ENCODE data around the gene MYRF. TPM values are rescaled to one million over a fixed set of nuclear protein-coding genes. Genes with fewer than 3 reads are reported as not detected.
A peak's percentile ranks its signal among the peaks of the same experiment; 100 is the strongest.

Gene MYRF
- total and polyA plus RNA-seq, 2 of the 13 experiments (the other 11 are each of a cell fraction or from before 2014, with no cell fraction given): 10.2 to 25.9 TPM

DNA sequence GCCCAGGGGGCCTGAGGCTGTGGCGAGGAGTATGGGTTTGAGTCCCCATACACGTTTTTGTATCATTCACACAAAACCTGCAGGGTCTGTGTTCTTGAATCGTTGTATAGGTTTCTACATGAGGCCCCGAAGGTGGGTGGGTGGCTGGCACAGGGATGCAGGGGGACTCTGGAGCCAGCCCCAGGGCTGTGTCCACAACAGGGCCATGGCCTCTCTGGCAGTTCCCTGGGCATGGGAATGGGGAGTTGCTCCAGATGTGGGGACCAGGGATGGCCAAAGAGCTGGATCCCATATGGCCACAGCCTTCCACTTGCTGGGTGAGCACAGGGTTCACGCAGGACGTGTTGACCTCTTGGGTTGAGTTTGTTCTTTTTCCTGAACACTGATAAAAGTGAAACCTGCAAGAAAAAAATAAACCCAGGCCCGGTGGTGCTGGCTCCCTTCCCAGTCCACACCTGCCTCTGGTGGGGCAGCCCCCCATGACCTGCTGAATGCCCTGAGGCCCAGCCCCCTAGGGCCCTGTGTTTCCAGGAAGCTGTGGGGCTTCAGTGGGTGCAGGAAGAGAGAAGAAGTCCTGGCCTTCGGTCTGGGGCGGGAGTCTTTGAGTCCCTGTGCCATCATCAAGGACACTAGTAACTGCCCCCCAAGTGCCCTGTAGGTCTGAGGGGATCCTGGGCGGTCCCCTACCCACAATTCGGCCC lies 16.1 kb downstream of the MYRF start (continued):
- TF ChIP-seq, protein P1, sequence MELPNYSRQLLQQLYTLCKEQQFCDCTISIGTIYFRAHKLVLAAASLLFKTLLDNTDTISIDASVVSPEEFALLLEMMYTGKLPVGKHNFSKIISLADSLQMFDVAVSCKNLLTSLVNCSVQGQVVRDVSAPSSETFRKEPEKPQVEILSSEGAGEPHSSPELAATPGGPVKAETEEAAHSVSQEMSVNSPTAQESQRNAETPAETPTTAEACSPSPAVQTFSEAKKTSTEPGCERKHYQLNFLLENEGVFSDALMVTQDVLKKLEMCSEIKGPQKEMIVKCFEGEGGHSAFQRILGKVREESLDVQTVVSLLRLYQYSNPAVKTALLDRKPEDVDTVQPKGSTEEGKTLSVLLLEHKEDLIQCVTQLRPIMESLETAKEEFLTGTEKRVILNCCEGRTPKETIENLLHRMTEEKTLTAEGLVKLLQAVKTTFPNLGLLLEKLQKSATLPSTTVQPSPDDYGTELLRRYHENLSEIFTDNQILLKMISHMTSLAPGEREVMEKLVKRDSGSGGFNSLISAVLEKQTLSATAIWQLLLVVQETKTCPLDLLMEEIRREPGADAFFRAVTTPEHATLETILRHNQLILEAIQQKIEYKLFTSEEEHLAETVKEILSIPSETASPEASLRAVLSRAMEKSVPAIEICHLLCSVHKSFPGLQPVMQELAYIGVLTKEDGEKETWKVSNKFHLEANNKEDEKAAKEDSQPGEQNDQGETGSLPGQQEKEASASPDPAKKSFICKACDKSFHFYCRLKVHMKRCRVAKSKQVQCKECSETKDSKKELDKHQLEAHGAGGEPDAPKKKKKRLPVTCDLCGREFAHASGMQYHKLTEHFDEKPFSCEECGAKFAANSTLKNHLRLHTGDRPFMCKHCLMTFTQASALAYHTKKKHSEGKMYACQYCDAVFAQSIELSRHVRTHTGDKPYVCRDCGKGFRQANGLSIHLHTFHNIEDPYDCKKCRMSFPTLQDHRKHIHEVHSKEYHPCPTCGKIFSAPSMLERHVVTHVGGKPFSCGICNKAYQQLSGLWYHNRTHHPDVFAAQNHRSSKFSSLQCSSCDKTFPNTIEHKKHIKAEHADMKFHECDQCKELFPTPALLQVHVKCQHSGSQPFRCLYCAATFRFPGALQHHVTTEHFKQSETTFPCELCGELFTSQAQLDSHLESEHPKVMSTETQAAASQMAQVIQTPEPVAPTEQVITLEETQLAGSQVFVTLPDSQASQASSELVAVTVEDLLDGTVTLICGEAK (IDR thresholded peaks at IDR 0.05): no peak
- TF ChIP-seq, protein P1 (CRISPR knock-in tag; IDR thresholded peaks at IDR 0.05): peak; percentile 52; the same call in 1 of the 2 replicates
- TF ChIP-seq, protein P2, sequence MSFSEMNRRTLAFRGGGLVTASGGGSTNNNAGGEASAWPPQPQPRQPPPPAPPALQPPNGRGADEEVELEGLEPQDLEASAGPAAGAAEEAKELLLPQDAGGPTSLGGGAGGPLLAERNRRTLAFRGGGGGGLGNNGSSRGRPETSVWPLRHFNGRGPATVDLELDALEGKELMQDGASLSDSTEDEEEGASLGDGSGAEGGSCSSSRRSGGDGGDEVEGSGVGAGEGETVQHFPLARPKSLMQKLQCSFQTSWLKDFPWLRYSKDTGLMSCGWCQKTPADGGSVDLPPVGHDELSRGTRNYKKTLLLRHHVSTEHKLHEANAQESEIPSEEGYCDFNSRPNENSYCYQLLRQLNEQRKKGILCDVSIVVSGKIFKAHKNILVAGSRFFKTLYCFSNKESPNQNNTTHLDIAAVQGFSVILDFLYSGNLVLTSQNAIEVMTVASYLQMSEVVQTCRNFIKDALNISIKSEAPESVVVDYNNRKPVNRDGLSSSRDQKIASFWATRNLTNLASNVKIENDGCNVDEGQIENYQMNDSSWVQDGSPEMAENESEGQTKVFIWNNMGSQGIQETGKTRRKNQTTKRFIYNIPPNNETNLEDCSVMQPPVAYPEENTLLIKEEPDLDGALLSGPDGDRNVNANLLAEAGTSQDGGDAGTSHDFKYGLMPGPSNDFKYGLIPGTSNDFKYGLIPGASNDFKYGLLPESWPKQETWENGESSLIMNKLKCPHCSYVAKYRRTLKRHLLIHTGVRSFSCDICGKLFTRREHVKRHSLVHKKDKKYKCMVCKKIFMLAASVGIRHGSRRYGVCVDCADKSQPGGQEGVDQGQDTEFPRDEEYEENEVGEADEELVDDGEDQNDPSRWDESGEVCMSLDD (CRISPR knock-in tag; IDR thresholded peaks at IDR 0.05; ENCODE audit: borderline replicate concordance): 0 out of 2 replicates have a peak, but pooled peaks have one; percentile 30
- TF ChIP-seq TEAD3 (CRISPR knock-in tag; optimal IDR thresholded peaks at IDR 0.05; ENCODE audit: borderline replicate concordance) (peak; percentile 8), SALL1 (CRISPR knock-in tag; IDR thresholded peaks at IDR 0.05) (0 out of 2 replicates have a peak, but pooled peaks have one; percentile 33), PCBP2 (optimal IDR thresholded peaks at IDR 0.05; ENCODE audit: low read depth, low read length, poor library complexity, severe bottlenecking) (no peak), FOXJ3 (CRISPR knock-in tag; IDR thresholded peaks at IDR 0.05; ENCODE audit: borderline replicate concordance) (no peak), RARA (CRISPR knock-in tag; IDR thresholded peaks at IDR 0.05) (0 out of 2 replicates have a peak, but pooled peaks have one; percentile 44)
- TF ChIP-seq, protein P3, sequence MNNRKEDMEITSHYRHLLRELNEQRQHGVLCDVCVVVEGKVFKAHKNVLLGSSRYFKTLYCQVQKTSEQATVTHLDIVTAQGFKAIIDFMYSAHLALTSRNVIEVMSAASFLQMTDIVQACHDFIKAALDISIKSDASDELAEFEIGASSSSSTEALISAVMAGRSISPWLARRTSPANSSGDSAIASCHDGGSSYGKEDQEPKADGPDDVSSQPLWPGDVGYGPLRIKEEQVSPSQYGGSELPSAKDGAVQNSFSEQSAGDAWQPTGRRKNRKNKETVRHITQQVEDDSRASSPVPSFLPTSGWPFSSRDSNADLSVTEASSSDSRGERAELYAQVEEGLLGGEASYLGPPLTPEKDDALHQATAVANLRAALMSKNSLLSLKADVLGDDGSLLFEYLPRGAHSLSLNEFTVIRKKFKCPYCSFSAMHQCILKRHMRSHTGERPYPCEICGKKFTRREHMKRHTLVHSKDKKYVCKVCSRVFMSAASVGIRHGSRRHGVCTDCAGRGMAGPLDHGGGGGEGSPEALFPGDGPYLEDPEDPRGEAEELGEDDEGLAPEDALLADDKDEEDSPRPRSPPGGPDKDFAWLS (CRISPR knock-in tag; IDR thresholded peaks at IDR 0.05; ENCODE audit: borderline replicate concordance): 0 out of 2 replicates have a peak, but pooled peaks have one; percentile 44

Measured in HepG2 (cell line).